Testis (tissue), 3 donors: ENCODE measurements around the gene ITPA. TPM values are rescaled to one million over a fixed set of nuclear protein-coding genes. Genes with fewer than 3 reads are reported as not detected.

Experiments
- polyA plus RNA-seq: library from polyadenylated mRNA; stranded (reverse); fragments of 350-450 nt; fragmentation: Illumina TruSeq; extraction: RNeasy Lipid Tissue Mini Kit (QIAGEN cat#74804); gene quantifications from one replicate; pipeline ENCODE4 v1.2.3, GENCODE V29; 2014; ENCODE audit warnings: low read depth, low replicate concordance; ENCODE audit not compliant: insufficient read depth
- total RNA-seq, 2 donors: library from RNA; depleted of rRNA; stranded (reverse); fragments of >200 nt; gene quantifications; one replicate each; pipeline ENCODE4 v1.2.3, GENCODE V29; 2016

ITPA gene
- total and polyA plus RNA-seq, 3 donors from 2014 or later = 36.4 to 49.8 (median 42.2) TPM

Other genes with a start within 250 kb of the ITPA start
- not detected for gene GNRH2, start 165.9 kb upstream of the ITPA start, total RNA-seq
- gene GNRH2, start 165.9 kb upstream of the ITPA start, polyA plus RNA-seq = 2.6 TPM
- gene MRPS26, start 163.4 kb upstream of the ITPA start, total RNA-seq = 10 to 100 TPM; 37.4 to 55.9 TPM
- 28.3 TPM for gene MRPS26, start 163.4 kb upstream of the ITPA start, polyA plus RNA-seq
- 1 to 10 TPM; 3.7 to 6.7 TPM for gene OXT, start 137.9 kb upstream of the ITPA start, total RNA-seq
- 1.7 TPM for gene OXT, start 137.9 kb upstream of the ITPA start, polyA plus RNA-seq
- 1 to 10 TPM in 1 of 2 donors, not detected in 1; 1.3 TPM for gene AVP, start 124.8 kb upstream of the ITPA start, total RNA-seq
- not detected for gene AVP, start 124.8 kb upstream of the ITPA start, polyA plus RNA-seq
- gene FASTKD5, start 49.6 kb upstream of the ITPA start, total RNA-seq = 10 to 100 TPM; 20.5 to 20.7 TPM
- 28.2 TPM for gene FASTKD5, start 49.6 kb upstream of the ITPA start, polyA plus RNA-seq
- 10 to 100 TPM in 1 of 2 donors, 1 to 10 TPM in 1; 9.9 to 10.4 TPM for gene UBOX5, start 49.6 kb upstream of the ITPA start, total RNA-seq
- 9.9 TPM for gene UBOX5, start 49.6 kb upstream of the ITPA start, polyA plus RNA-seq
- 10 to 100 TPM; 13.9 to 16.8 TPM for gene LZTS3, start 35.9 kb upstream of the ITPA start, total RNA-seq
- gene LZTS3, start 35.9 kb upstream of the ITPA start, polyA plus RNA-seq = 7.2 TPM
- 10 to 100 TPM; 78.9 to 93.8 TPM for gene DDRGK1, start 4.8 kb upstream of the ITPA start, total RNA-seq
- 57.2 TPM for gene DDRGK1, start 4.8 kb upstream of the ITPA start, polyA plus RNA-seq
- 10 to 100 TPM in 1 of 2 donors, 1 to 10 TPM in 1; 9.2 to 10.7 TPM for gene SLC4A11, start 29.7 kb downstream of the ITPA start, total RNA-seq
- gene SLC4A11, start 29.7 kb downstream of the ITPA start, polyA plus RNA-seq = 10.7 TPM
- 10 to 100 TPM; 31.6 to 36.8 TPM for gene DNAAF9, start 198.2 kb downstream of the ITPA start, total RNA-seq
- gene DNAAF9, start 198.2 kb downstream of the ITPA start, polyA plus RNA-seq = 22.1 TPM